Osteocyte (in vitro differentiated cells): ENCODE results near the gene SSBP2. TPM values are rescaled to one million over a fixed set of nuclear protein-coding genes. Genes with fewer than 3 reads are reported as not detected.
"Not testable (repeated sequence)": the region's sequence is repeated elsewhere in the genome, so short reads cannot be mapped to it uniquely, and the experiment has no call there.

Source experiments
- DNase-seq: peaks from one replicate; pipeline ENCODE4 v3.0.0; 2021; ENCODE audit warnings: mixed read lengths; ENCODE audit not compliant: unreplicated experiment; ENCODE audit errors: extremely low spot score
- H3K27ac Mint-ChIP-seq: one replicate; pipeline ENCODE4 v1.8.0; 2021; ENCODE audit warnings: mild to moderate bottlenecking, mixed read lengths; ENCODE audit not compliant: unreplicated experiment
- H3K27me3 Mint-ChIP-seq: one replicate; pipeline ENCODE4 v1.8.0; 2021; ENCODE audit warnings: mixed read lengths; ENCODE audit not compliant: unreplicated experiment
- H3K36me3 Mint-ChIP-seq: one replicate; pipeline ENCODE4 v1.8.0; 2021; ENCODE audit warnings: mixed read lengths; ENCODE audit not compliant: unreplicated experiment
- H3K4me1 Mint-ChIP-seq: one replicate; pipeline ENCODE4 v1.8.0; 2021; ENCODE audit warnings: mixed read lengths; ENCODE audit not compliant: unreplicated experiment
- H3K4me3 Mint-ChIP-seq: one replicate; pipeline ENCODE4 v1.8.0; 2021; ENCODE audit warnings: mild to moderate bottlenecking, moderate library complexity, mixed read lengths; ENCODE audit not compliant: unreplicated experiment
- H3K9me3 Mint-ChIP-seq: one replicate; pipeline ENCODE4 v1.8.0; 2021; ENCODE audit warnings: mixed read lengths; ENCODE audit not compliant: unreplicated experiment
- total RNA-seq: library from RNA; stranded (reverse); gene quantifications from 2 replicates; pipeline ENCODE4 v1.2.1, GENCODE V29; 2021
- TF ChIP-seq, protein P1 (sequence below): fragments of 200-600 bp; sonication (generic); IDR thresholded peaks from 2 replicates; pipeline ENCODE4 v1.5.0; 2021; ENCODE audit warnings: antibody characterized with exemption, mild to moderate bottlenecking, moderate library complexity

Gene SSBP2
- total RNA-seq, 1 donor from 2014 or later, result 62.1 TPM

DNA sequence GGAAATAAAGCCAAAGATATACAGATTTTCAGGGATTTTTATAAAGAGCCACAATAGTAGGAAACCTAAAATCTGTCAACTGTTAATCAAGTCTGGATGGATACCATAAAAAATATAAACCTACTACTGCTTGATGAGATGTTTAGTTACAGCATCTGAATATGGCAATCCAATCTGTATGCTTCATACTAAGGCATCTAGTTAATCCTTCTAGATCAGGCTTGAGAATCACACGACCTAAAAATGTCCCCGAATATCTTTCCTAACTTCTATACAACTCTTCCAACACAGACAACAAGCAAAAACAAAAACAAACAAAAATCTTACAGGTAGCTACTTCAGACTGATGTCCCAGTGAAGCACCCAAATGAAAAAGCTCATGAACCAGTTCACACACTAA lies 29.8 kb downstream of the SSBP2 start:
- DNase-seq, result no peak
- H3K4me3 Mint-ChIP-seq, result no peak overlapping the region
- H3K36me3 Mint-ChIP-seq, result no peaks in the 10 kb centered on the region
- TF ChIP-seq, protein P1, sequence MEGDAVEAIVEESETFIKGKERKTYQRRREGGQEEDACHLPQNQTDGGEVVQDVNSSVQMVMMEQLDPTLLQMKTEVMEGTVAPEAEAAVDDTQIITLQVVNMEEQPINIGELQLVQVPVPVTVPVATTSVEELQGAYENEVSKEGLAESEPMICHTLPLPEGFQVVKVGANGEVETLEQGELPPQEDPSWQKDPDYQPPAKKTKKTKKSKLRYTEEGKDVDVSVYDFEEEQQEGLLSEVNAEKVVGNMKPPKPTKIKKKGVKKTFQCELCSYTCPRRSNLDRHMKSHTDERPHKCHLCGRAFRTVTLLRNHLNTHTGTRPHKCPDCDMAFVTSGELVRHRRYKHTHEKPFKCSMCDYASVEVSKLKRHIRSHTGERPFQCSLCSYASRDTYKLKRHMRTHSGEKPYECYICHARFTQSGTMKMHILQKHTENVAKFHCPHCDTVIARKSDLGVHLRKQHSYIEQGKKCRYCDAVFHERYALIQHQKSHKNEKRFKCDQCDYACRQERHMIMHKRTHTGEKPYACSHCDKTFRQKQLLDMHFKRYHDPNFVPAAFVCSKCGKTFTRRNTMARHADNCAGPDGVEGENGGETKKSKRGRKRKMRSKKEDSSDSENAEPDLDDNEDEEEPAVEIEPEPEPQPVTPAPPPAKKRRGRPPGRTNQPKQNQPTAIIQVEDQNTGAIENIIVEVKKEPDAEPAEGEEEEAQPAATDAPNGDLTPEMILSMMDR, result no peak
- no peaks in the 10 kb centered on the region for H3K9me3 Mint-ChIP-seq
- H3K27me3 Mint-ChIP-seq, result no peaks in the 10 kb centered on the region
- H3K27ac Mint-ChIP-seq, result no peak overlapping the region
- H3K4me1 Mint-ChIP-seq, result peaks cover 40% of the 10 kb centered on the region

GRCh38 chr5:81719743-81720345 lies 31.1 kb downstream of the SSBP2 start:
- TF ChIP-seq, protein P1, result no peak
- Mint-ChIP-seq H3K36me3 (no peaks in the 10 kb centered on the region), H3K9me3 (no peaks in the 10 kb centered on the region), H3K4me1 (peaks cover 31% of the 10 kb centered on the region), H3K4me3 (no peak overlapping the region), H3K27me3 (no peaks in the 10 kb centered on the region), H3K27ac (no peak overlapping the region)
- DNase-seq, result no peak

- peaks cover 6% of the 10 kb centered on the region for H3K36me3 Mint-ChIP-seq
Measured at GRCh38 chr5:81718300-81718699, 32.6 kb downstream of the SSBP2 start.

DNA sequence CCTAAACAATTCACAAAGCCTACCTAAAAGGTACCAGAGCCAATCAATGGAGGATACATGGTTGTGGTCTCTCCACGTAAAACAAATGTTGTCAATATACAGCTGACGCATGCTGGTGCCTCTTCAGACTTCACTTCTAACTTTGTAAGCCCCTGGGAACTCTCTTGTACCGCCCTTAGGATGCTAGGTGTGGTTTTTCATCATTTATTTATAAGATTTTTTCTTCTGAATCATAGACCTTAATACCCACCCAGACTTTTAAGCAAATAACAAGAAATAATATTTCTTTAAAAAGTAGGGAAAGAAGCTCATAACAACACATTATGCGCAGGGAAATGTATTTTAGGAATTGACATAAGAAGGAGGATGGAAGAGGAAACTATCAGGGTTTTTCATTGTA lies 33.0 kb downstream of the SSBP2 start:
- H3K4me3 Mint-ChIP-seq, result no peak overlapping the region
- H3K4me1 Mint-ChIP-seq, result peaks cover 30% of the 10 kb centered on the region
- TF ChIP-seq, protein P1, result no peak
- H3K27me3 Mint-ChIP-seq, result no peaks in the 10 kb centered on the region
- H3K36me3 Mint-ChIP-seq, result peaks cover 6% of the 10 kb centered on the region
- DNase-seq, result no peak
- H3K27ac Mint-ChIP-seq, result peak overlapping the region; percentile 53
- no peaks in the 10 kb centered on the region for H3K9me3 Mint-ChIP-seq

More at GRCh38 chr5:81718300-81718699, 32.6 kb downstream of the SSBP2 start:
- H3K9me3 Mint-ChIP-seq, result no peaks in the 10 kb centered on the region
- no peak for DNase-seq
- TF ChIP-seq, protein P1, result no peak
- H3K27me3 Mint-ChIP-seq, result no peaks in the 10 kb centered on the region
- H3K4me1 Mint-ChIP-seq, result peaks cover 30% of the 10 kb centered on the region
- peak overlapping the region; percentile 53 for H3K27ac Mint-ChIP-seq
- no peak overlapping the region for H3K4me3 Mint-ChIP-seq

GRCh38 chr5:81717226-81717625 lies 33.7 kb downstream of the SSBP2 start:
- Mint-ChIP-seq H3K27me3 (no peaks in the 10 kb centered on the region), H3K36me3 (peaks cover 6% of the 10 kb centered on the region), H3K4me3 (no peak overlapping the region), H3K27ac (no peak overlapping the region), H3K4me1 (peaks cover 27% of the 10 kb centered on the region), H3K9me3 (no peaks in the 10 kb centered on the region)
- TF ChIP-seq, protein P1, result no peak
- DNase-seq, result no peak

DNA sequence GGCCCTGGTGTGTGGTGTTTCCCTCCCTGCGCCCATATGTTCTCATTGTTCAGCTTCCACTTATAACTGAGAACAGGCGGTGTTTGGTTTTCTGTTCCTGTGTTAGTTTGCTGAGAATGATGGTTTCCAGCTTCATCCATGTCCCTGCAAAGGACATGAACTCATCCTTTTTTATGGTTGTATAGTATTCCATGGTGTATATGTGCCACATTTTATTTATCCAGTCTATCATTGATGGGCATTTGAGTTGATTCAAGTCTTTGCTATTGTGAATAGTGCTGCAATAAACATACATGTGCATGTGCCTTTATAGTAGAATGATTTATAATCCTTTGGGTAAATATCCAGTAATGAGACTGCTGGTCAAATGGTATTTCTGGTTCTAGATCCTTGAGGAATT lies 36.8 kb downstream of the SSBP2 start:
- peaks cover 17% of the 10 kb centered on the region for H3K4me1 Mint-ChIP-seq
- DNase-seq, H3K27ac Mint-ChIP-seq, H3K27me3 Mint-ChIP-seq, H3K36me3 Mint-ChIP-seq, H3K4me3 Mint-ChIP-seq, H3K9me3 Mint-ChIP-seq: not testable (repeated sequence)
